22Rv1 (cell line): ENCODE data around the gene ACACB.

Experiments
- ZFX ChIP-seq: fragments of 450-650 bp; IDR thresholded peaks from 2 replicates; pipeline ENCODE4 v1.6.1; 2017; ENCODE audit warnings: antibody characterized with exemption, borderline replicate concordance
- TF ChIP-seq, protein P1 (sequence below): fragments of 450-650 bp; IDR thresholded peaks from 2 replicates; pipeline ENCODE4 v1.5.1; 2017; ENCODE audit warnings: mild to moderate bottlenecking

GRCh38 chr12:109193896-109194295 is 77.5 kb downstream of the ACACB start:
- TF ChIP-seq ZFX: no peak
- TF ChIP-seq, protein P1, sequence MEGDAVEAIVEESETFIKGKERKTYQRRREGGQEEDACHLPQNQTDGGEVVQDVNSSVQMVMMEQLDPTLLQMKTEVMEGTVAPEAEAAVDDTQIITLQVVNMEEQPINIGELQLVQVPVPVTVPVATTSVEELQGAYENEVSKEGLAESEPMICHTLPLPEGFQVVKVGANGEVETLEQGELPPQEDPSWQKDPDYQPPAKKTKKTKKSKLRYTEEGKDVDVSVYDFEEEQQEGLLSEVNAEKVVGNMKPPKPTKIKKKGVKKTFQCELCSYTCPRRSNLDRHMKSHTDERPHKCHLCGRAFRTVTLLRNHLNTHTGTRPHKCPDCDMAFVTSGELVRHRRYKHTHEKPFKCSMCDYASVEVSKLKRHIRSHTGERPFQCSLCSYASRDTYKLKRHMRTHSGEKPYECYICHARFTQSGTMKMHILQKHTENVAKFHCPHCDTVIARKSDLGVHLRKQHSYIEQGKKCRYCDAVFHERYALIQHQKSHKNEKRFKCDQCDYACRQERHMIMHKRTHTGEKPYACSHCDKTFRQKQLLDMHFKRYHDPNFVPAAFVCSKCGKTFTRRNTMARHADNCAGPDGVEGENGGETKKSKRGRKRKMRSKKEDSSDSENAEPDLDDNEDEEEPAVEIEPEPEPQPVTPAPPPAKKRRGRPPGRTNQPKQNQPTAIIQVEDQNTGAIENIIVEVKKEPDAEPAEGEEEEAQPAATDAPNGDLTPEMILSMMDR: no peak
